ENCODE results near the gene NXT1.

GRCh38 chr20:23301436-23302050 lies 49.0 kb upstream of the NXT1 start:
- TF ChIP-seq CTCF (IDR thresholded peaks at IDR 0.05) (no peak), POLR2A (IDR thresholded peaks at IDR 0.05) (no peak)
